HG02973 (cell line): ENCODE results near the gene RMND5B.
"Not testable (repeated sequence)": the region's sequence is repeated elsewhere in the genome, so short reads cannot be mapped to it uniquely, and the experiment has no call there.

Source experiments
- ATAC-seq: cut with Tn5 transposase; IDR thresholded peaks from one replicate; pipeline ENCODE4 v1.9.1; 2021; ENCODE audit warnings: moderate library complexity; ENCODE audit not compliant: unreplicated experiment

Gene RMND5B

GRCh38 chr5:178127300-178128009 lies 3.4 kb upstream of the RMND5B start:
- not testable (repeated sequence) for ATAC-seq

DNA sequence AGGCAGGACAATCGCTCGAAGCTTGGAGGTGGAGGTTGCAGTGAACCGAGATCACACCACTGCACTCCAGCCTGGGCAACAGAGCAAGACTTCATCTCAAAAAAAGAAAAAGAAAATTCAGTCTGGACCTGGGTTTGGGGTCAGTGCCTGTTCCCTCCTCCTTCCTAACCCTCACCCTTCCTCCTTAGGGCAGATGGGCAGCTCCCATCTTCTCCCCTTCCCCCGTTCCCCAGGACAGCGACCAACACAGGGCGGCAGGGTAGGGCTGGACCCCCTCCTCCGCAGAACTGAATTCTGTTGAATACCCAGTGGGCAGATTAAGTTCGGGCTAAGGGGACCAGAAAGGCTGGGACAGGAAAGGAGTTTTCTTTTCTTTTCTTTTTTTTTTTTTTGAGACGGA lies 1.5 kb upstream of the RMND5B start:
- no peak for ATAC-seq

DNA sequence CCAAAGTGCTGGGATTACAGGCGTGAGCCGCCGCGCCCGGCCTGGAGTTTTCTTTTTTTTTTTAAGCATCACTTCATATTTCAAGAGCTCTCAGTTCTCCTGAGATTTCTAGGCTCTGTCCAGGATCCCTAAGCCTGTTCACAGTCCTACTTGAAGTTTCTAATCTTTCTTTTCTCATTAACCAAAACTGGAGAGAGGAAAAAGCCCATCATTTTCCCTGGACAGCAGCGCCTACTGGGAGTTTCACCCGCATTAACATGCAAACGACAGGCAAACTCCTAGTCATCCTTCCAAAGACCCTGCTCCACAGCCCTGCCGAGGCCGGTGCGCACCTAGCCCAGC lies 609 bp upstream of the RMND5B start:
- not testable (repeated sequence) for ATAC-seq

DNA sequence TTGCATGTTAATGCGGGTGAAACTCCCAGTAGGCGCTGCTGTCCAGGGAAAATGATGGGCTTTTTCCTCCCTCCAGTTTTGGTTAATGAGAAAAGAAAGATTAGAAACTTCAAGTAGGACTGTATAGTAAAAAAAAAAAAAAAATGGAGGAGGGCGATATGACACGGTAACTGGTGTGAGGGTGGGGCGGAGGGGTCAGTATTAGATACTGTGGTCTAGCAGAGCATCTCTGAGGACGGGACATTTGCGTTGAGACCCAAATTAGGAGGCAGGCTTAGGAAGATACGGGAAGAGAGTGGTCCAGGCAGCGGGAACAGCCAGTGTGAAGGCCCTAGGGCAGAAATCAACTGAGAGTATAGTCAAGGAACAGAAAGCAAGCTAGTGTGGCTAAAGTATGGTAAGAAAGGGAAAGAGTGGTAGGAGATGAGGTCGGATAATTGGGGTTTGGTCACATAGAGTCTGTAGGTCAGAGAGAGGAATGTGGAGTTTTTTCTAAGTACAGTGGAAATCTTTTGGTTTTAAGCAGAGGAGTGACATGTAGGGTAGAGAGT lies 707 bp downstream of the RMND5B start:
- ATAC-seq = no peak

DNA sequence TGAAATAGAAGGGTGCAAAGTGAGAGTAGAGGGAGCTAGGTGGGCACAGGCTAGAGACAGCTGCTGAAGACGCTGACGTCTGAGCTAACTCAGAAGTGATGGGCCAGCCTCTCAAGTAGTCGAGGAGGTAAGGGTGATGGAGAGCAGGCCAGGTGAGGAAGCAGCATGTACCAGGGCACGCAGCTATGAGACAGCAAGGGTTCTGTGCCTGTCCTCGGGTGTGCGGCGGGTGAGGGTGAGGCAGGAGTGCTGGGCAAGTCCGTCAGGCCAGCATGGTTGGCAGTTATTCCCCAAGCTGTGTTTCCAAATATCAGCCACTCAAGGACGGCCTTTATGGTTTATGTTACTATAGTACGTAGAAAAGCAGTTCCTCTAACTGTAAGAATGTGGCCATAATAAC lies 6.2 kb downstream of the RMND5B start:
- no peak for ATAC-seq

DNA sequence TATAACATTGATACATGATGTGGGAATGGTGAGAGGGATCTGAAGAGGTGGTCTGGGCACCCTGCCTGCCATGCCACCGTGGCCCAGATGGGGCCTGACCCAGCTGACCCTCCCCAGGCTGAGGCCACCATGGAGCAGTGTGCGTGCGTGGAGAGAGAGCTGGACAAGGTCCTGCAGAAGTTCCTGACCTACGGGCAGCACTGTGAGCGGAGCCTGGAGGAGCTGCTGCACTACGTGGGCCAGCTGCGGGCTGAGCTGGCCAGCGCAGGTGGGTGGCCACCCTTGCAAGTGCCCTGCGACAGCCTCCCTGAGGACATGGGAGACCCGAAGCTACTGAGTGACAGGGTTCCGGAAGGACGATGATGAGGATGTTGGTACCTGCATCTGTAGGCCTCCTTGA lies 7.2 kb downstream of the RMND5B start:
- no peak for ATAC-seq

- no peak for ATAC-seq
Observed at GRCh38 chr5:178141550-178141949, 10.7 kb downstream of the RMND5B start.

DNA sequence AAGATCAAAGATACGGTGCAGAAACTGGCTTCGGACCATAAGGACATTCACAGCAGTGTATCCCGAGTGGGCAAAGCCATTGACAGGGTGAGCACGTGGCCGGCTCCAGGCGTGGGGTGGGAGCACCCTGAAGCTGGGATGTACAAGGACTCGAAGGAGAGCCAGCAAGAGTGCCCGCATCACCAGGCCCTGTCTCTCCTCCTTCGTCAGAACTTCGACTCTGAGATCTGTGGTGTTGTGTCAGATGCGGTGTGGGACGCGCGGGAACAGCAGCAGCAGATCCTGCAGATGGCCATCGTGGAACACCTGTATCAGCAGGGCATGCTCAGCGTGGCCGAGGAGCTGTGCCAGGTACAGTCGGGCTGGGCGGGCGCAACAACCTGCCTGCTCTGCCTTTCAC lies 11.8 kb downstream of the RMND5B start:
- ATAC-seq = no peak

- ATAC-seq = no peak
Observed at GRCh38 chr5:178143246-178143645, 12.4 kb downstream of the RMND5B start.

DNA sequence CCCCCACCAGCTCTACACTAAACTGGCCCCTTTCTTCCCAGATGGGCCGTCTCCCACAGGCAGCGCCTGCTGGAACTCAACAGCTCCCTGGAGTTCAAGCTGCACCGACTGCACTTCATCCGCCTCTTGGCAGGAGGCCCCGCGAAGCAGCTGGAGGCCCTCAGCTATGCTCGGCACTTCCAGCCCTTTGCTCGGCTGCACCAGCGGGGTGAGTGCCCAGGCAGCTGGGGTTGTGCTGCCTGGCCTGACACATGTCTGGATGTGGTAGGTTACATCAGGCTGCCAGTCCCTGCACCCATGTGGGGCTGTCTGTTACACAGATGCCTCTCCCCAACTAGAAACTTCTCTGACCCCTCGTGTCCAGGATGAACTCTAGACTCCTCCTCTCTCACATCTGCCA lies 13.1 kb downstream of the RMND5B start:
- no peak for ATAC-seq

DNA sequence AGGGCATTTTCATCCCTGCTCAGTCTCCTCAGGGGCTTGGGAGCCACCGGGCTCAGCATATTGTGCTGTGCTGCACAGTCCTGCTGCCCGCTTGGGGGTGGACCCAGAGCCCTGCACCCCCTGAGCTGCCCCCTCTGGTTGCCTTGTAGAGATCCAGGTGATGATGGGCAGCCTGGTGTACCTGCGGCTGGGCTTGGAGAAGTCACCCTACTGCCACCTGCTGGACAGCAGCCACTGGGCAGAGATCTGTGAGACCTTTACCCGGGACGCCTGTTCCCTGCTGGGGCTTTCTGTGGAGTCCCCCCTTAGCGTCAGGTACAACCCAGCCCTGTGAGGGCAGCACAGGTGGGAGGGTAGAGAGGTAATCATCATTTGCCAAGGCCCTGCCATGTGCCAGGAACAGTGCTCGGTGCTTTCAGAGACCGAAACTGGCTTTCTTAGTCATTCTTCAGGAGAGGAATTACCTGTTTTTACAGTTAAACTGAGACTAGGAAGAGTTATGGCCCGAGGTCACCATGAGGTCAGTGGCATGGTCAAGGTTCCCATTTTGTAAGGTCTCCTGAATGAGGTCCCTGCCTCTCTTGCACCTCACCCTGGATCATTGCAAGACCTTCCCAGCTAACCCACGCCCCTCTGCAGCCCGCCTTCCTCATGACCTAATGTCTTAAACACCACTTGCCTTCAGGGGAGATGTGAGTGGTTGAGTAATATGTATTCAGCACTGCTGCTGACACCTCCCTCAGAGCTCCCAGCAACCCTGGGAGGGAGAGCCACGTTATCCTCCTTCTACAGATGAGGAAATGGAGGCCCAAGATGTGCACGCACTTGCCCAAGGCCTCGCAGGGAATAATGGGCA lies 15.4 kb downstream of the RMND5B start:
- no peak for ATAC-seq

GRCh38 chr5:178147406-178147805 lies 16.6 kb downstream of the RMND5B start:
- ATAC-seq = no peak

DNA sequence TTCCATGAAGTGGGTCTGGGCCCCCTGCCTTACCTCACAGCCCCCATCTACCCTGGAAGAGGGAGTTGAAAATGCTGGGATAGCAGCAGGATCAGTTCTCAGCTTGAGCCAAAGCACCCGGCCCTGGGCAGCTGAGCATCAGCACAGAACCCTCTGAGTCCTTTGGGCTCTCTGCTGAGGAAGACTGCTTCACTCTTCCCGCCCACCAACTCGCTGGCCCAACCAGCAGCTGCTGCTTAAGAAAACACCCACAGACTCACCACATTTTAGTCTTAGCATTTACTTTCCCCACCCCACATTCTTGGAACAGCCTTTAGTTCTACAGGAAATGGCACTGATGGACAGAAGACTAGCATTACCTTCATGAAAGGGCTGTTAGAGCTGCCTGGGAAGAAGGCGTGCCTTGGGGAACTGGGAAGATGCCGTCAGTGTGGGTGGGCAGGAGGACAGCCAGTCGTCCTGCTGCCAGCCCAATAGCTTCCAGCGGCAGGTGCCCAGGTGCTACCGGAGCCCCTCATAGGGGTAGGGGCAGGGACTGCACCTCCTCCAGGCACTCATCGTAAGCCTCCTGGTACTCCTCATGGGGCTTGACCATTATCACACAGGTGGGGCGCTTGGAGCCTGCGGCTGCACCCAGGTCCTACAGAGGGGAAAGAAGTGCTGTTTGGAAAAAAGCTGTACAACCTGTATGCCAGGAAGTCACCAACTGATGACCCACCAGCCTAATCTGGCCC lies 18.6 kb downstream of the RMND5B start:
- no peak for ATAC-seq

DNA sequence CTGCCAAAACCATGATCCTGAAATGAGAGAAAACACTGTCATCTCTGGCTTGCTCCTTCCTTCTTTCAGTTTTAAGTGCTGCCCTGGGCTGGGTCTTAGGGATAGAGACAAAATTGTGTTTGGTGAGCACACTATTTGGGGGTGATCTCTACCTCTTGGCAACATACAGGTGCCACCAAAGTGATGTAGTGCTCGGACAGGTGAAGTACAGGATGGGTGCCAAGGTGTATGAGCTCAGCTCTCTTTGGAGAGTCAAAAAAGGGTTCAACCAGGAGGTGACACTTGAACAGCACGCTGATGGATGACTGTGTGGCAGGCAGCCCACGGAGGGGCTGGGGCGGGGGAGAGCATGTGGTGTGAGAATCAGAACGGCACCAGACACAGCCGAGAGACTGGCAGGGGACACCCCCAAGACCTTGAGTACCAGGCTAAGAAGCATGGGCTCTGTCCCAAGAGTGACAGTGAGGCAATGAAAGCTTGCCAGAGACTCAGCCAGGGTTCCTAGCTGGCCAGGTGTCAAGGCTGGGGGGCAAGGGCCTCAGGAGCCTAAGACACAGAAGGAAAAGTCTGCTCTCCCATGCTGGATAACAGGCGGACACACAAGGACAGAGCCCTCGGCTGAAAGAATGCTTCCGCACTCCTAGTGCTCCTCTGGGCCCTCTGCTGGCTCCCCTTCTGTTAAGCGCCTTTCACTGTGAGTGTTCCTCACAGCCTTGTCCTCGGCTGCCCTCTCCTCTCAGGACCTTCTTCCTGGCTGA lies 20.3 kb downstream of the RMND5B start:
- no peak for ATAC-seq

DNA sequence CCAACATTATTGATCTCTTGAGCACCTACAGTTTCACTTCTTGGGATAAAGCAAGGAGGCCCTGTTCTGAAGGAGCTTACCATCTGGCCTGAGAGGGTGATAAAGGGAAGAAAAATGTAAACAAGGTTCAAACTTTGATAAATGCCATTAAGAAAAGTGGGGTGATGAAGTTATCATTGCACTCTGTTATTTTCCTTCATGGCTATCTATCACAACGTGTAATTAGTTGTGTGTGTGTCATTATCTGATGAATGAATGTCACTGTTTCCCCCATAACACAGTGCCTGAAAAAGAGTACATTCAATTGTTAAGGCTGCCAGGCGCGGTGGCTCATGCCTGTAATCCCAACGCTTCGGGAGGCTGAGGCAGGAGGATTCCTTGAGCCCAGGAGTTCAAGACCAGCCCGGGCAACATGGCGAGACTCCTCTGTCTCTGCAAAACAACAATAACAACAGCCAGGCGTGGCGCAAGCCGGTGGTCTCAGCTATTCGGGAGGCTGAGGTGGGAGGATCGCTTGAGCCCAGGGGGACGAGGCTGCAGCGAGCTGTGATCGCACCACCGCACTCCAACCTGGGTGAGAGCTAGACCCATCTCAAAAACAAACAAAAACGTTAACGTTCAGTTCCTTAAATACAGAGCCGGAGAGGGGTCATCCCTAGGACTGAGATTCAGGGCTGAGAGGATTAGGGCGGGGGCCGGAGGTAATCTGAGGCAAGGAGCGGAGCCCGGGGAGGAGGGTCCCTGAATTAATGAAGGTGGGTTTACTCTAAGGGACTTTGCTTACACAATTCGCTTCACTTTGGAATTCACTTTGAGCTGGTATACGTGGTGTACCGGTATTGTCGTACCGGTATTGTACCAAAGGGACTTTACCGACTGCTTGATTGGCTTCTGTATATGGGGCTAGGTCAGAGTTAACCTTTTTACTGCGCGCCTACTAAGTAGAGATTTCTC lies 22.0 kb downstream of the RMND5B start:
- ATAC-seq = no peak

DNA sequence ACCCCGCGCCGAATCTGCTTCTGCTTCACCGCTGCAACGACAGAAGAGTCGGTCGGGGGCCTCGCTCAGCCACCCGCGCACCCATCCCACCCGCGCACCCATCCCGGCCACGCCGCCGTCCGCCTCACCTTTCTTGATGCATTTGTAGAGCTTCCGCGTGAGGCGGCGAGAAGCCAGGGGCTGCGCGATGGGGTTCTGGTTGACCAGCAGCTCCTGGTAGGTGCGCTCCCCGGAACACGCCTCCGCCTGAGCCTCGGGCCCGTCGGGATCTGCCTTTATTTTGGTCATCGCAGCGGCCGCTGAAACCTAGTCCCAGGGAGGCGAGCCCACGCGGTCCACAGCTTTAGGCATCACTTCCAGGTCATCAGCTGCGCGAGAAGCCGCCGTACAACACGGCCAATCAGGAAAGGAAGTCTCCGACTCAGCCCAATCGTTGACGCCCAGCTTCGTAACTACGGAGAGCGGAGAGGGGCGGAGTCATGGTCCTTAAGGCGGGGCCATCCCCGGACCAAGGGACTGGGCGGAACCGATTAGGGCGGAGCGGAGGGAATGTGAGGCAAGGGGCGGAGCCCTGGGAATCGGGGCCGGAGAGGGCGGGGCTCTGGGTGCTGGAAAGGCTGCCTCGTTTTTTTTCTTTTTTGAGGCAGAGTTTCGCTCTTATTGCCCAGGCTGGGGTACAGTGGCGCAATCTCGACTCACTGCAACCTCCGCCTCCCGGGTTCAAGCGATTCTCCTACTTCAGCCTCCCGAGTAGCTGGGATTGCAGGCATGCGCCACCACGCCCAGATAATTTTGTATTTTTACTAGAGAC lies 22.9 kb downstream of the RMND5B start, which contains the start of gene NHP2:
TSS of gene NHP2 (minus strand) at position 356 of the 811 bp plus-strand sequence. CDS start at position 288, 68 bp downstream.
- ATAC-seq = peak; percentile 97

DNA sequence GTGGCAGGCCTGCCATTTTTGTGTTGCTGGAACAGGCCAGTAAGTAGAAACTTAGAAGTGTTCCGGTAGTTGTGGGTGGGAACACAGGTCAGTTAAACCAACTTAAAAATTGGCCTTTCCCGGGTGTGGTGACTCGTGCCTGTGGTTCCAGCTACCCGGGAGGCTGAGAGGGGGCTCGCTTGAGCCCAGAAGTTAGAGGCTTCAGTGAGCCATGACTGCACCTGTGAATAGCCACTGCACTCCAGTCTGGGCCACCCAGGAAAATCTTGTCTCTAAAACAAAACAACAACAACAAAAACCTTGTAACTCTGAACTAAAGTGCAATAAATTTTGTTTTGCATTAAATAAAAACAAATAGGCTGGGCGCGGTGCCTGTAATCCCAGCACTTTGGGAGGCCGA lies 24.3 kb downstream of the RMND5B start:
- no peak for ATAC-seq

DNA sequence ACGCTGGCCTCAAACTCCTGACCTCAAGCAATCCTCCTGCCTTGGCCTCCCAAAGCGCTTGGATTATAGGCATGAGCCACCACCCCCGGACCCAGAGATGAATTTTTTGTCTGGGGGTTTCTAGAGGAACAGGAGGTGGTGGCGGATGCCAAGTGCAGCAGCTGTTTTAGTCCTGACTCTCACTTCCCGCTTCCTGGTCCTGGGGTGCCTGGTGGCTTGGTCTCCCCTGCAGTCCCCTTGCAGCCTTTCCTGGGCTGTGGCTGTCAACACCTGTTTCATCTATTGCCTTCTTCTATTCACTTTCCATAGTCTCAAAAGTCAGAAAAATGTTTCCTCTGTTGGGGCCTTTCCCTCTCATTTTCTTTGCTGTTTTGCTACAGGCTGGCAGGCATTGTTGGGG lies 29.4 kb downstream of the RMND5B start:
- no peak for ATAC-seq

DNA sequence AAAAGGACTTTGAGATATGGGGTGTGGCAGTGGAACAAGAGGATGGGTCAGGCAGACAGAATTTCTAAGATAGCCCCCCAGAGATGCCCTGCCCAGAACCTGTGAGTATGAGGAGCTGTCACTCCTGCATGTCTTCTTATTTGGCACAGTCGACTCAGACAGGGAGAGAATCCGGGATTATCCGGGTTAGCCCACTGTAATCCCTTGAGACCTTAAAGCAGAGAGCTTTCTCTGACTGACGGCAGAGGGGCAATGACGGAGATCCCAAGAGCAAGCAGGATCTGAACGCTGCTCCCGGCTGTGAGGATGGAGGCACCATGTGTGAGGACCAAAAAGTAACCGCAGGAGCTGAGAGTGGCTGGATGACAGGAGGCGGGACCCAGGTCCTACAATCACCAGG lies 31.7 kb downstream of the RMND5B start:
- no peak for ATAC-seq
